Left ventricle myocardium superior (tissue), 1 donor: ENCODE measurements around the gene FCN3. TPM values are rescaled to one million over a fixed set of nuclear protein-coding genes. Genes with fewer than 3 reads are reported as not detected.
"Not testable (repeated sequence)": the region's sequence is repeated elsewhere in the genome, so short reads cannot be mapped to it uniquely, and the experiment has no call there.

ENCODE experiments used
- ATAC-seq: fragments of 200-7000 bp; cut with Tn5 transposase; one replicate; pipeline ENCODE4 v1.9.1; 2020; ENCODE audit warnings: mild to moderate bottlenecking, moderate library complexity
- DNase-seq: peaks from one replicate; pipeline ENCODE4 v3.0.0-alpha.2; 2020
- intact Hi-C: fragments of 100-400 bp; cut with micrococcal nuclease; formaldehyde crosslinking; loops from one replicate; pipeline ENCODE4 v1.11.0; 2022
- long read RNA-seq: library from polyadenylated mRNA; unstranded; transcript quantifications from one replicate; pipeline ENCODE4 v2.0.0, GENCODE V29; 2021
- total RNA-seq: library from RNA; stranded (reverse); fragmentation: NEBNext Ultra II Directional; extraction: Animal tissue kit (Norgen Biotek cat#: 25700); gene quantifications from one replicate; pipeline ENCODE4 v1.2.1, GENCODE V29; 2021
- donor health status: DM: no; HTN: yes; CAD: no; lungs with severe emphysema.

FCN3 gene
- total RNA-seq: 19.3 TPM
- long read RNA-seq, transcript FCN3-201 (8 exons, 1,030 nt): major isoform, 24 of 32 reads
- long read RNA-seq, partial matches to known transcripts: 4 of 32 reads
- long read RNA-seq, other reads (novel, unspliced or antisense): 2 of 32 reads

GRCh38 chr1:27374362-27375086 is at the start of gene FCN3:
FCN3 (minus strand) TSS chr1:27374824; CDS start chr1:27374818, 6 bp downstream.
- DNase-seq (no peak), ATAC-seq (peak; percentile 49)
- intact Hi-C loops: no loop called here

GRCh38 chr1:27423709-27424108 is 49.1 kb upstream of the FCN3 start:
- no peak for ATAC-seq
- DNase-seq: no peak
- intact Hi-C loops: no loop called here

GRCh38 chr1:27418326-27419185 is 43.9 kb upstream of the FCN3 start:
- DNase-seq (peak; percentile 69), ATAC-seq (peak; percentile 92)
- intact Hi-C loops: no loop called here

- DNase-seq (no peak), ATAC-seq (no peak)
- intact Hi-C loops: no loop called here
These were observed 43.1 kb upstream of the FCN3 start for GRCh38 chr1:27417713-27418112.

GRCh38 chr1:27416387-27417111 is 41.9 kb upstream of the FCN3 start:
- peak; percentile 33 for ATAC-seq

GRCh38 chr1:27414091-27414490 is 39.5 kb upstream of the FCN3 start:
- DNase-seq (no peak), ATAC-seq (no peak)
- intact Hi-C loops: no loop called here

More at GRCh38 chr1:27416387-27417111, 41.9 kb upstream of the FCN3 start:
- DNase-seq: no peak
- intact Hi-C loops: no loop called here

GRCh38 chr1:27413004-27413403 is 38.4 kb upstream of the FCN3 start:
- ATAC-seq: peak; percentile 76
- intact Hi-C loops: no loop called here
- no peak for DNase-seq

- DNase-seq: no peak
- ATAC-seq: no peak
- intact Hi-C loops: no loop called here
These were observed 37.9 kb upstream of the FCN3 start for GRCh38 chr1:27412502-27412901.

GRCh38 chr1:27410709-27411108 is 36.1 kb upstream of the FCN3 start:
- DNase-seq (no peak), ATAC-seq (no peak)
- intact Hi-C loops: no loop called here

GRCh38 chr1:27409669-27410068 is 35.0 kb upstream of the FCN3 start:
- DNase-seq (no peak), ATAC-seq (no peak)
- intact Hi-C loops: no loop called here

- intact Hi-C loops: no loop called here
- ATAC-seq (no peak), DNase-seq (no peak)
These were observed 33.5 kb upstream of the FCN3 start for GRCh38 chr1:27408151-27408550.

GRCh38 chr1:27406791-27407190 is 32.2 kb upstream of the FCN3 start:
- intact Hi-C loops, DNase-seq, ATAC-seq: not testable (repeated sequence)

GRCh38 chr1:27406362-27406680 is 31.7 kb upstream of the FCN3 start:
- intact Hi-C loops: no loop called here
- DNase-seq (no peak), ATAC-seq (no peak)

- DNase-seq, intact Hi-C loops: not testable (repeated sequence)
- ATAC-seq: peak; percentile 4
These were observed 31.2 kb upstream of the FCN3 start for GRCh38 chr1:27405598-27406361.

GRCh38 chr1:27405074-27405473 is 30.4 kb upstream of the FCN3 start:
- intact Hi-C loops: no loop called here
- peak; percentile 70 for DNase-seq
- ATAC-seq: peak; percentile 32

- intact Hi-C loops: no loop called here
- ATAC-seq (no peak), DNase-seq (no peak)
These were observed 29.3 kb upstream of the FCN3 start for GRCh38 chr1:27403931-27404330.

- peak; percentile 83 for DNase-seq
- peak; percentile 59 for ATAC-seq
- intact Hi-C loops: no loop called here
These were observed 28.6 kb upstream of the FCN3 start for GRCh38 chr1:27403065-27403726.

GRCh38 chr1:27402349-27402754 is 27.7 kb upstream of the FCN3 start:
- intact Hi-C loops: no loop called here
- DNase-seq (peak; percentile 83), ATAC-seq (peak; percentile 52)
